Loucy (cell line): Measurements from ENCODE around the gene KCTD6.

Experiments
- H2AFZ ChIP-seq: fragments of 200-600 bp; sonication (generic); 2 replicates; pipeline ENCODE4 v1.6.0; 2016; ENCODE audit warnings: antibody characterized with exemption, mild to moderate bottlenecking, low read length, moderate library complexity
- H3F3A ChIP-seq: fragments of 200-600 bp; 2 replicates; pipeline ENCODE4 v1.6.0; 2016; ENCODE audit warnings: antibody characterized with exemption, low read depth, mild to moderate bottlenecking
- H3K27me3 ChIP-seq: fragments of 200-600 bp; sonication (generic); 2 replicates; pipeline ENCODE4 v1.6.1; 2014; ENCODE audit warnings: low read length, mild to moderate bottlenecking; ENCODE audit not compliant: insufficient read depth, poor library complexity, severe bottlenecking
- H3K36me3 ChIP-seq: fragments of 200-600 bp; sonication (generic); 2 replicates; pipeline ENCODE4 v1.6.1; 2016; ENCODE audit warnings: low read length; ENCODE audit not compliant: insufficient read depth
- H3K4me1 ChIP-seq: fragments of 200-600 bp; sonication (generic); 2 replicates; pipeline ENCODE4 v1.5.1; 2014; ENCODE audit warnings: low read length, mild to moderate bottlenecking; ENCODE audit not compliant: insufficient read depth, poor library complexity, severe bottlenecking
- H3K4me2 ChIP-seq: fragments of 200-600 bp; sonication (generic); 2 replicates; pipeline ENCODE4 v1.6.0; 2014; ENCODE audit warnings: antibody characterized with exemption, low read length, low read depth, mild to moderate bottlenecking; ENCODE audit not compliant: poor library complexity, severe bottlenecking
- H3K4me3 ChIP-seq: fragments of 200-600 bp; sonication (generic); 2 replicates; pipeline ENCODE4 v1.5.1; 2014; ENCODE audit warnings: low read length, mild to moderate bottlenecking, mixed read lengths; ENCODE audit not compliant: poor library complexity, severe bottlenecking
- H3K79me2 ChIP-seq: fragments of 200-600 bp; sonication (generic); 2 replicates; pipeline ENCODE4 v1.6.1; 2014; ENCODE audit warnings: low read length; ENCODE audit not compliant: insufficient read depth
- H3K9ac ChIP-seq: fragments of 200-600 bp; sonication (generic); 2 replicates; pipeline ENCODE4 v1.6.0; 2014; ENCODE audit warnings: mild to moderate bottlenecking, low read depth, low read length, moderate library complexity; ENCODE audit not compliant: poor library complexity, severe bottlenecking
- H3K9me2 ChIP-seq: fragments of 200-600 bp; sonication (generic); replicated peaks from 2 replicates; pipeline ENCODE4 v1.6.1; 2016; ENCODE audit warnings: low read depth, low read length, mixed read lengths
- H3K9me3 ChIP-seq: fragments of 200-600 bp; sonication (generic); 2 replicates; pipeline ENCODE4 v1.6.1; 2014; ENCODE audit warnings: mild to moderate bottlenecking, antibody characterized with exemption, low read length, low read depth; ENCODE audit not compliant: insufficient read depth
- H4K20me1 ChIP-seq: fragments of 200-600 bp; sonication (generic); 2 replicates; pipeline ENCODE4 v1.6.0; 2014; ENCODE audit warnings: antibody characterized with exemption, low read length, mild to moderate bottlenecking; ENCODE audit not compliant: insufficient read depth, poor library complexity, severe bottlenecking
- CTCF ChIP-seq: fragments of 200-600 bp; sonication (generic); conservative IDR thresholded peaks from 2 replicates; pipeline ENCODE4 v1.5.1; 2014; ENCODE audit warnings: mild to moderate bottlenecking, antibody characterized with exemption, low read length
- EZH2phosphoT487 ChIP-seq: fragments of 200-600 bp; IDR thresholded peaks from 2 replicates; pipeline ENCODE4 v1.6.1; 2018; ENCODE audit warnings: antibody characterized with exemption, mild to moderate bottlenecking, moderate library complexity, borderline replicate concordance

KCTD6 gene

GRCh38 chr3:58514405-58514804 lies 22.5 kb downstream of the KCTD6 start:
- no peaks in the 10 kb centered on the region for H4K20me1 ChIP-seq
- no peak overlapping the region for H3K9ac ChIP-seq
- TF ChIP-seq CTCF (no peak), EZH2phosphoT487 (no peak)
- no peaks in the 10 kb centered on the region for H3K9me2 ChIP-seq
- no peaks in the 10 kb centered on the region for H3K4me1 ChIP-seq
- H3K4me3 ChIP-seq = no peak overlapping the region
- H3K4me2 ChIP-seq = no peak overlapping the region
- H3K79me2 ChIP-seq = no peaks in the 10 kb centered on the region
- no peak overlapping the region for H2AFZ ChIP-seq
- H3K36me3 ChIP-seq = no peaks in the 10 kb centered on the region
- H3F3A ChIP-seq = no peaks in the 10 kb centered on the region
- H3K9me3 ChIP-seq = no peaks in the 10 kb centered on the region
- no peaks in the 10 kb centered on the region for H3K27me3 ChIP-seq

GRCh38 chr3:58518291-58518789 lies 26.4 kb downstream of the KCTD6 start:
- no peak for TF ChIP-seq CTCF
- TF ChIP-seq EZH2phosphoT487 = no peak
- H3K36me3 ChIP-seq = no peaks in the 10 kb centered on the region
- H3K27me3 ChIP-seq = no peaks in the 10 kb centered on the region
- H2AFZ ChIP-seq = no peak overlapping the region
- no peaks in the 10 kb centered on the region for H4K20me1 ChIP-seq
- H3K9ac ChIP-seq = no peak overlapping the region
- no peak overlapping the region for H3K4me2 ChIP-seq
- peaks cover 11% of the 10 kb centered on the region for H3K4me1 ChIP-seq
- H3F3A ChIP-seq = no peaks in the 10 kb centered on the region
- H3K4me3 ChIP-seq = no peak overlapping the region
- no peaks in the 10 kb centered on the region for H3K79me2 ChIP-seq
- H3K9me3 ChIP-seq = no peaks in the 10 kb centered on the region
- H3K9me2 ChIP-seq = no peaks in the 10 kb centered on the region

GRCh38 chr3:58519668-58520402 lies 27.9 kb downstream of the KCTD6 start:
- Histone ChIP-seq H3K9me3 (no peaks in the 10 kb centered on the region), H4K20me1 (no peaks in the 10 kb centered on the region), H3K4me3 (no peak overlapping the region), H3F3A (no peaks in the 10 kb centered on the region), H2AFZ (no peak overlapping the region), H3K36me3 (no peaks in the 10 kb centered on the region), H3K9me2 (no peaks in the 10 kb centered on the region), H3K4me2 (no peak overlapping the region), H3K9ac (no peak overlapping the region), H3K4me1 (peaks cover 11% of the 10 kb centered on the region), H3K79me2 (no peaks in the 10 kb centered on the region), H3K27me3 (no peaks in the 10 kb centered on the region)
- TF ChIP-seq CTCF (no peak), EZH2phosphoT487 (no peak)
